DND-41 (cell line): ENCODE measurements around the gene INAFM1.
A peak's percentile ranks its signal among the peaks of the same experiment; 100 is the strongest.

Source experiments
- ATAC-seq: fragments of 200-7000 bp; cut with Tn5 transposase; 3 replicates; pipeline ENCODE4 v1.9.1; 2021; ENCODE audit warnings: low read depth; ENCODE audit not compliant: insufficient read depth
- DNase-seq: peaks from one replicate; pipeline ENCODE4 v3.0.0-alpha.2; 2020
- H2AFZ ChIP-seq: 2 replicates; pipeline ENCODE4 v1.6.0; 2012; ENCODE audit warnings: low read depth, low read length
- H3K27ac ChIP-seq: 2 replicates; pipeline ENCODE4 v1.5.1; 2012; ENCODE audit warnings: low read length, inconsistent platforms
- H3K27me3 ChIP-seq: fragments of 200-600 bp; sonication (generic); 2 replicates; pipeline ENCODE4 v1.6.0; 2012; ENCODE audit warnings: low read length, mild to moderate bottlenecking, inconsistent platforms; ENCODE audit not compliant: insufficient read depth, poor library complexity
- H3K36me3 ChIP-seq: 2 replicates; pipeline ENCODE4 v1.5.1; 2012; ENCODE audit warnings: low read length, inconsistent platforms; ENCODE audit not compliant: insufficient read depth
- H3K4me1 ChIP-seq: 2 replicates; pipeline ENCODE4 v1.5.1; 2012; ENCODE audit warnings: mild to moderate bottlenecking, low read length; ENCODE audit not compliant: insufficient read depth
- H3K4me2 ChIP-seq: 2 replicates; pipeline ENCODE4 v1.6.0; 2012; ENCODE audit warnings: mild to moderate bottlenecking, moderate library complexity, low read length, inconsistent platforms; ENCODE audit not compliant: insufficient read depth
- H3K4me3 ChIP-seq, 2 experiments: fragments of 200-600 bp in 1 of 2; shearing (Covaris generic) in 1 of 2; 2 replicates each; pipeline ENCODE4 v1.5.1; 2012 to 2016; ENCODE audit warnings: inconsistent platforms in 2 of 2, low read length in 2 of 2, mild to moderate bottlenecking in 2 of 2, low read depth in 1 of 2, moderate library complexity in 1 of 2
- H3K79me2 ChIP-seq: 2 replicates; pipeline ENCODE4 v1.6.0; 2012; ENCODE audit warnings: low read length, inconsistent platforms; ENCODE audit not compliant: insufficient read depth
- H3K9ac ChIP-seq: 2 replicates; pipeline ENCODE4 v1.6.0; 2012; ENCODE audit warnings: low read depth, mild to moderate bottlenecking, inconsistent platforms, low read length, moderate library complexity
- H3K9me3 ChIP-seq: 2 replicates; pipeline ENCODE4 v1.5.1; 2012; ENCODE audit warnings: low read length, moderate library complexity, mild to moderate bottlenecking, inconsistent platforms; ENCODE audit not compliant: insufficient read depth, severe bottlenecking
- H4K20me1 ChIP-seq: 2 replicates; pipeline ENCODE4 v1.6.0; 2012; ENCODE audit warnings: low read length; ENCODE audit not compliant: insufficient read depth
- EZH2 ChIP-seq: IDR thresholded peaks from 3 replicates; pipeline ENCODE4 v1.6.1; 2012; ENCODE audit warnings: borderline replicate concordance, low read depth, mild to moderate bottlenecking, moderate library complexity, low read length, inconsistent platforms; ENCODE audit not compliant: severe bottlenecking
- TF ChIP-seq, protein P1 (sequence below): IDR thresholded peaks from 2 replicates; pipeline ENCODE4 v1.5.1; 2012; ENCODE audit warnings: borderline replicate concordance, low read length, moderate library complexity, mild to moderate bottlenecking; ENCODE audit not compliant: poor library complexity, severe bottlenecking; ENCODE audit errors: extremely low read depth

The INAFM1 gene

DNA sequence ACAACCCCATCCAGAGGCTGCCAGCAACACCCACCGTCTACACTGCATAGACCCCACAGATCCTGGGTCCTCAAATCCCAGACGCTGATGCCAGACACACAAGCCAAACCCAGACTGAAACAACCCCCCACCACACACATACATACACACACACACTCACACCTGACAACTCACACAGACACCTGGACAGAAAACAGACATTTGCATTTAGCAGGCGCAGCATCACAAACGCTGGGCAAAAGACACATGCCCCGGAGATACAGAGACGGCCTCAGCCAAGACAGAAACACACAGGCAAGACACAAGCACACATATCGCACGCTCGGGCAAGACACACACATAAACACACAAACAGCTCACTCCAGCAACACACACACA, 45.0 kb upstream of the INAFM1 start:
- Histone ChIP-seq H3K36me3 (no peaks in the 10 kb centered on the region), H3K27ac (peak overlapping the region; percentile 54), H3K27me3 (no peaks in the 10 kb centered on the region), H3K4me2 (peak overlapping the region; percentile 92), H2AFZ (no peak overlapping the region; the same call in 1 of the 2 replicates), H3K4me1 (peaks cover 68% of the 10 kb centered on the region), H3K9me3 (no peaks in the 10 kb centered on the region), H4K20me1 (peaks cover 32% of the 10 kb centered on the region), H3K4me3 (peak overlapping the region; percentile 10 to 72; a peak in 3 of 4 replicates), H3K79me2 (no peaks in the 10 kb centered on the region), H3K9ac (peak overlapping the region; percentile 73)
- TF ChIP-seq EZH2 = no peak
- TF ChIP-seq, protein P1, sequence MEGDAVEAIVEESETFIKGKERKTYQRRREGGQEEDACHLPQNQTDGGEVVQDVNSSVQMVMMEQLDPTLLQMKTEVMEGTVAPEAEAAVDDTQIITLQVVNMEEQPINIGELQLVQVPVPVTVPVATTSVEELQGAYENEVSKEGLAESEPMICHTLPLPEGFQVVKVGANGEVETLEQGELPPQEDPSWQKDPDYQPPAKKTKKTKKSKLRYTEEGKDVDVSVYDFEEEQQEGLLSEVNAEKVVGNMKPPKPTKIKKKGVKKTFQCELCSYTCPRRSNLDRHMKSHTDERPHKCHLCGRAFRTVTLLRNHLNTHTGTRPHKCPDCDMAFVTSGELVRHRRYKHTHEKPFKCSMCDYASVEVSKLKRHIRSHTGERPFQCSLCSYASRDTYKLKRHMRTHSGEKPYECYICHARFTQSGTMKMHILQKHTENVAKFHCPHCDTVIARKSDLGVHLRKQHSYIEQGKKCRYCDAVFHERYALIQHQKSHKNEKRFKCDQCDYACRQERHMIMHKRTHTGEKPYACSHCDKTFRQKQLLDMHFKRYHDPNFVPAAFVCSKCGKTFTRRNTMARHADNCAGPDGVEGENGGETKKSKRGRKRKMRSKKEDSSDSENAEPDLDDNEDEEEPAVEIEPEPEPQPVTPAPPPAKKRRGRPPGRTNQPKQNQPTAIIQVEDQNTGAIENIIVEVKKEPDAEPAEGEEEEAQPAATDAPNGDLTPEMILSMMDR = no peak
- DNase-seq (peak; percentile 32), ATAC-seq (no peak)

DNA sequence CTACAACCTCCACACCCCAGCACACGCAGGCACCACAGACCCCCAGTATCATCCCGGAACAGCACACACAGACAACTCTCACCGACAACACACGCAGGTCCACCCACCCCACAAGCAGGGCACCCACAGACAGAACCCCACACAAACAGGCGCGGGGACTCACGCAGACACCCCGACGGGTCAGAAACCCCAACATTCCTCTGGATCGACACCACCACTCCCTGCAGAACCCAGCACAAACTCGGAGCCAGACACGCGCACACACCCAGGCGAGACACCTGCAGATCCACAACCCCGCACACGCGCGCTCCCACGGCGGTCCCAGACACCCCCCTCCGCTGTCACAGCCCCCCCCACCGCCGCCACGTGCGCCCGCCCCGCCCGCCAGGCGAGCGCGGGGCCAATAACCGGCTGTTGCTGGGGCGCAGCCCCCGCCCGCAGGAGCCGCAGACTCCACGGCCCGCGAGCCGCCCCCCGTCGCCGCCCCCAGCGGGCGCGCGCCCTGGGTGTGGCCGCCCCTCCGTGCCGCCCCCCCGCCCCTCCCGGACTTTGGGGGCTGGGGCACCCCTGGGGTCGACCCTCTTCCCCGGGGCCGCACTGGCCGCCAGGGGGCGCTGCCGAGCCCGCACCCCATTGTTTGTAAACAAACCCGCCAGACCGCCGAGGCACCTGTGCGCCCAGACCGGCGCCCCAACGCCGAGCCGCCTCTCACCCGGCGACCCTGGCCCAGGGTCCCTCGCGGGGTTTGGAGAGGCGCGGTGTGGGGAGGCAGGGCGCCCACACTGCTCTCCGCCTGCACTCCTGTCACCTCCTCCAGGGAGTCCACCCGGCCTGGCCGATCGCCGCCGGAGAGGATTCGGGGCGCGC, 44.4 kb upstream of the INAFM1 start:
- no peaks in the 10 kb centered on the region for H3K79me2 ChIP-seq
- TF ChIP-seq, protein P1 = peak; percentile 80
- no peak for TF ChIP-seq EZH2
- H3K4me2 ChIP-seq = peak overlapping the region; percentile 92
- peak overlapping the region; percentile 73 for H3K9ac ChIP-seq
- peaks cover 65% of the 10 kb centered on the region for H3K4me1 ChIP-seq
- H2AFZ ChIP-seq = peak overlapping the region; percentile 65
- H3K4me3 ChIP-seq = peak overlapping the region; percentile 52 to 72
- H4K20me1 ChIP-seq = peaks cover 32% of the 10 kb centered on the region
- DNase-seq (peak; percentile 81), ATAC-seq (peak; percentile 14)
- H3K27ac ChIP-seq = peak overlapping the region; percentile 70
- no peaks in the 10 kb centered on the region for H3K36me3 ChIP-seq
- H3K27me3 ChIP-seq = no peaks in the 10 kb centered on the region
- no peaks in the 10 kb centered on the region for H3K9me3 ChIP-seq

GRCh38 chr19:47230921-47231214, 43.8 kb upstream of the INAFM1 start, which contains the start of gene BBC3:
BBC3 (minus strand) TSS chr19:47231199; CDS start chr19:47228431, 2,768 bp downstream.
- Histone ChIP-seq H3K4me2 (peak within 1 kb of the TSS; percentile 92), H3K4me3 (peak within 1 kb of the TSS; percentile 52 to 72), H3K9me3 (no peaks in the 10 kb centered on the region), H4K20me1 (peaks cover 32% of the 10 kb centered on the region), H3K4me1 (peaks cover 59% of the 10 kb centered on the region), H3K9ac (peak within 1 kb of the TSS; percentile 73), H3K79me2 (no peaks in the 10 kb centered on the region), H2AFZ (peak within 1 kb of the TSS; percentile 65), H3K27ac (peak within 1 kb of the TSS; percentile 70), H3K27me3 (no peaks in the 10 kb centered on the region), H3K36me3 (no peaks in the 10 kb centered on the region)
- TF ChIP-seq, protein P1 = no peak
- TF ChIP-seq EZH2 = no peak
- DNase-seq (no peak), ATAC-seq (peak; percentile 22)
